ENCODE measurements around the gene SKI. TPM values are rescaled to one million over a fixed set of nuclear protein-coding genes. Genes with fewer than 3 reads are reported as not detected.
A peak's percentile ranks its signal among the peaks of the same experiment; 100 is the strongest.

SKI gene
- total and polyA plus RNA-seq, 10 of the 15 experiments (the other 5 are each of a cell fraction or from before 2014, with no cell fraction given) = 0.03 to 14.9 (median 0.96) TPM

- TF ChIP-seq ZBTB11 (CRISPR knock-in tag; IDR thresholded peaks at IDR 0.05) (no peak), CHD1 (IDR thresholded peaks at IDR 0.05; ENCODE audit: low read depth, low read length) (no peak), TARDBP (IDR thresholded peaks at IDR 0.05; ENCODE audit: borderline replicate concordance) (no peak), CBX3 (IDR thresholded peaks at IDR 0.05; ENCODE audit: borderline replicate concordance, low read depth) (no peak), REST (IDR thresholded peaks at IDR 0.05; ENCODE audit: low read depth, low read length) (no peak), RBBP5 (conservative IDR thresholded peaks at IDR 0.05) (no peak), USF2 (IDR thresholded peaks at IDR 0.05; ENCODE audit: borderline replicate concordance, low read depth, low read length) (no peak), E4F1 (IDR thresholded peaks at IDR 0.05; ENCODE audit: borderline replicate concordance, partially characterized antibody) (no peak), ZSCAN29 (IDR thresholded peaks at IDR 0.05) (0 out of 2 replicates have a peak, but pooled peaks have one; percentile 56), LARP7 (IDR thresholded peaks at IDR 0.05) (peak; percentile 45; the same call in 1 of the 2 replicates), POLR2AphosphoS2 (IDR thresholded peaks at IDR 0.05; ENCODE audit: low read depth, low read length) (no peak), MEF2A (IDR thresholded peaks at IDR 0.05; ENCODE audit: insufficient read depth, low read depth, low read length) (no peak), MTA3 (IDR thresholded peaks at IDR 0.05; ENCODE audit: borderline replicate concordance, low read length) (no peak), IRF5 (IDR thresholded peaks at IDR 0.05; ENCODE audit: borderline replicate concordance) (no peak), JUND (IDR thresholded peaks at IDR 0.05; ENCODE audit: low read depth, low read length) (no peak), ZNF622 (IDR thresholded peaks at IDR 0.05) (no peak)
Observed at GRCh38 chr1:2300851-2301606, 72.9 kb downstream of the SKI start (continued).
